IMR-90 (cell line): Measurements from ENCODE around the gene PROM2. TPM values are rescaled to one million over a fixed set of nuclear protein-coding genes. Genes with fewer than 3 reads are reported as not detected.

ENCODE experiments used
- ATAC-seq: fragments of 200-7000 bp; cut with Tn5 transposase; 2 replicates; pipeline ENCODE4 v1.9.1; 2020; ENCODE audit warnings: low read depth, mild to moderate bottlenecking, moderate library complexity
- BruUV-seq: library from RNA; stranded (reverse); fragments of 400-500 nt; replicated peaks from 2 replicates; lab custom pipeline; 2021; lab: Mats Ljungman, UMichigan
- CTCF ChIA-PET: fragments of 300-600 bp; formaldehyde crosslinking; extraction: SDS; loops from one replicate; lab custom pipeline; 2021; ENCODE audit warnings: antibody characterized with exemption; lab: Yijun Ruan, JAX
- POLR2A ChIA-PET: fragments of 300-600 bp; sonication (Branson Sonifier 250); formaldehyde crosslinking; loops from one replicate; lab custom pipeline; 2022; ENCODE audit warnings: antibody characterized with exemption; ENCODE audit not compliant: unreplicated experiment; lab: Charles Lee
- DNase-seq: peaks from one replicate; pipeline ENCODE4 v3.0.0; 2013
- H2AFZ ChIP-seq: replicated peaks from 2 replicates; pipeline ENCODE3; 2013; ENCODE audit warnings: low read length, mild to moderate bottlenecking; ENCODE audit not compliant: poor library complexity
- H2AK5ac ChIP-seq: 2 replicates; pipeline ENCODE4 v1.6.1; 2013; ENCODE audit warnings: low read depth, low read length, inconsistent platforms
- H2AK9ac ChIP-seq: replicated peaks from 2 replicates; pipeline ENCODE3; 2013; ENCODE audit warnings: mild to moderate bottlenecking, low read depth, low read length, moderate library complexity; ENCODE audit not compliant: poor library complexity
- H2BK120ac ChIP-seq: 2 replicates; pipeline ENCODE4 v1.6.1; 2013; ENCODE audit warnings: low read depth, low read length, inconsistent platforms
- H2BK15ac ChIP-seq: 3 replicates; pipeline ENCODE4 v1.6.1; 2013; ENCODE audit warnings: low read depth, low read length, inconsistent platforms
- H2BK20ac ChIP-seq: 2 replicates; pipeline ENCODE4 v1.6.1; 2013; ENCODE audit warnings: low read depth, mild to moderate bottlenecking, inconsistent platforms, low read length, moderate library complexity
- H2BK5ac ChIP-seq: 2 replicates; pipeline ENCODE4 v1.6.1; 2013; ENCODE audit warnings: mild to moderate bottlenecking, low read depth, low read length, inconsistent platforms; ENCODE audit not compliant: poor library complexity, severe bottlenecking
- H3K14ac ChIP-seq: replicated peaks from 2 replicates; pipeline ENCODE4 v1.6.1; 2013; ENCODE audit warnings: low read depth, low read length, inconsistent platforms
- H3K18ac ChIP-seq: 2 replicates; pipeline ENCODE4 v1.6.1; 2013; ENCODE audit warnings: low read depth, low read length, control low read depth
- H3K23ac ChIP-seq: 2 replicates; pipeline ENCODE4 v1.6.1; 2013; ENCODE audit warnings: low read depth, low read length, inconsistent platforms
- H3K27ac ChIP-seq: 2 replicates; pipeline ENCODE4 v1.5.1; 2013; ENCODE audit warnings: mild to moderate bottlenecking, control low read depth, low read length; ENCODE audit not compliant: insufficient read depth
- H3K27me3 ChIP-seq: 2 replicates; pipeline ENCODE4 v1.6.1; 2013; ENCODE audit warnings: low read length; ENCODE audit not compliant: control insufficient read depth, insufficient read depth
- H3K36me3 ChIP-seq: 2 replicates; pipeline ENCODE4 v1.6.1; 2013; ENCODE audit warnings: low read length, mixed read lengths; ENCODE audit not compliant: control insufficient read depth, insufficient read depth
- H3K4ac ChIP-seq: 2 replicates; pipeline ENCODE4 v1.6.1; 2013; ENCODE audit warnings: low read depth, low read length, inconsistent platforms
- H3K4me1 ChIP-seq: 2 replicates; pipeline ENCODE4 v1.6.1; 2013; ENCODE audit warnings: low read length, mixed read lengths; ENCODE audit not compliant: control insufficient read depth, insufficient read depth
- H3K4me2 ChIP-seq: 2 replicates; pipeline ENCODE4 v1.6.1; 2013; ENCODE audit warnings: low read depth, mild to moderate bottlenecking, control low read depth, low read length, moderate library complexity
- H3K4me3 ChIP-seq: 2 replicates; pipeline ENCODE4 v1.5.1; 2013; ENCODE audit warnings: low read depth, mild to moderate bottlenecking, control low read depth, low read length, moderate library complexity; ENCODE audit not compliant: insufficient read depth
- H3K56ac ChIP-seq: 2 replicates; pipeline ENCODE4 v1.6.1; 2013; ENCODE audit warnings: low read length, inconsistent platforms; ENCODE audit not compliant: insufficient read depth; ENCODE audit errors: extremely low read depth
- H3K79me1 ChIP-seq, 2 experiments: 2 replicates each; pipeline ENCODE4 v1.6.1; 2013; ENCODE audit warnings: low read length in 2 of 2, inconsistent platforms in 1 of 2, low read depth in 1 of 2
- H3K9ac ChIP-seq: 2 replicates; pipeline ENCODE4 v1.6.1; 2013; ENCODE audit warnings: low read depth, low read length, control low read depth
- H3K9me1 ChIP-seq: 2 replicates; pipeline ENCODE4 v1.6.1; 2013; ENCODE audit warnings: low read length, inconsistent platforms; ENCODE audit not compliant: insufficient read depth
- H3K9me3 ChIP-seq: 2 replicates; pipeline ENCODE4 v1.6.1; 2013; ENCODE audit warnings: low read length; ENCODE audit not compliant: control insufficient read depth, insufficient read depth
- H4K20me1 ChIP-seq: 2 replicates; pipeline ENCODE4 v1.6.1; 2013; ENCODE audit warnings: low read length, inconsistent platforms; ENCODE audit not compliant: insufficient read depth
- H4K5ac ChIP-seq: 2 replicates; pipeline ENCODE4 v1.6.1; 2013; ENCODE audit warnings: mild to moderate bottlenecking, low read depth, low read length, control low read depth
- H4K8ac ChIP-seq, 2 experiments: 2 replicates each; pipeline ENCODE4 v1.6.1; 2013; ENCODE audit warnings: low read depth in 2 of 2, low read length in 2 of 2, control low read depth in 1 of 2, inconsistent platforms in 1 of 2
- H4K91ac ChIP-seq: 2 replicates; pipeline ENCODE4 v1.6.1; 2013; ENCODE audit warnings: low read depth, low read length, inconsistent platforms; ENCODE audit not compliant: insufficient read depth
- BHLHE40 ChIP-seq: fragments of 150-350 bp; IDR thresholded peaks from 2 replicates; pipeline ENCODE4 v1.6.1; 2016; ENCODE audit warnings: mild to moderate bottlenecking, low read depth, low read length
- ELK1 ChIP-seq: fragments of 150-350 bp; IDR thresholded peaks from 2 replicates; pipeline ENCODE4 v1.6.1; 2016; ENCODE audit warnings: low read depth, mild to moderate bottlenecking, low read length, moderate library complexity, borderline replicate concordance
- MAZ ChIP-seq: IDR thresholded peaks from 2 replicates; pipeline ENCODE4 v1.6.1; 2012; ENCODE audit warnings: low read depth, mild to moderate bottlenecking, low read length, improper control_type of control experiment, moderate library complexity, borderline replicate concordance
- MXI1 ChIP-seq: IDR thresholded peaks from 2 replicates; pipeline ENCODE4 v1.6.1; 2012; ENCODE audit warnings: low read depth, mild to moderate bottlenecking, low read length, moderate library complexity, borderline replicate concordance
- POLR2A ChIP-seq: IDR thresholded peaks from 2 replicates; pipeline ENCODE4 v1.6.1; 2012; ENCODE audit warnings: mild to moderate bottlenecking, low read depth, low read length
- RAD21 ChIP-seq: IDR thresholded peaks from 2 replicates; pipeline ENCODE4 v1.6.1; 2012; ENCODE audit warnings: low read length, improper control_type of control experiment
- RCOR1 ChIP-seq: IDR thresholded peaks from 2 replicates; pipeline ENCODE4 v1.6.1; 2012; ENCODE audit warnings: mild to moderate bottlenecking, low read length, improper control_type of control experiment; ENCODE audit not compliant: insufficient replicate concordance
- USF2 ChIP-seq: fragments of 150-350 bp; IDR thresholded peaks from 2 replicates; pipeline ENCODE4 v1.6.1; 2017; ENCODE audit warnings: mild to moderate bottlenecking, antibody characterized with exemption, low read length, low read depth
- WGBS, 2 experiments: methylation state at CpG; one replicate each; pipeline versions ENCODE4 v1.1.5 to v1.1.7; 2013; ENCODE audit warnings: missing lambda C conversion rate in 2 of 2; ENCODE audit not compliant: insufficient read length in 1 of 2; ENCODE audit errors: extremely low coverage in 2 of 2; 5-methylcytosine and 5-hydroxymethylcytosine counted together
- dilution Hi-C: fragments of 300-500 bp; cut with HindIII; formaldehyde crosslinking; loops from one replicate; pipeline ENCODE4 v1.14.3; 2018; ENCODE audit warnings: low sequenced_read_pairs; ENCODE audit not compliant: unreplicated experiment
- in situ Hi-C: fragments of 300-500 bp; cut with MboI; formaldehyde crosslinking; loops from 3 replicates; pipeline ENCODE4 v1.14.3; 2019; ENCODE audit warnings: low sequenced_read_pairs, inconsistent platforms, mixed read lengths
- intact Hi-C: fragments of 100-400 bp; cut with micrococcal nuclease; formaldehyde crosslinking; loops from 2 replicates; pipeline ENCODE4 v1.10.0; 2022
- polyA plus RNA-seq, 3 experiments: library from polyadenylated mRNA; depleted of rRNA; stranded (reverse); fragments of >200 nt; gene quantifications; 2 replicates each; pipeline ENCODE4 v1.2.3, GENCODE V29; 2012; ENCODE audit warnings: low replicate concordance in 1 of 3
- total RNA-seq: library from RNA; depleted of rRNA; stranded (reverse); fragments of >200 nt; gene quantifications from 2 replicates; pipeline ENCODE4 v1.2.3, GENCODE V29; 2012

PROM2 gene
- total and polyA plus RNA-seq, 2 of the 4 experiments (the other 2 are of a cell fraction): 0.26 TPM; not detected in 1

- H3K56ac ChIP-seq: no peak overlapping the region
- H2AK9ac ChIP-seq: no peak overlapping the region
- ChIA-PET POLR2A (no interaction called here), CTCF (no interaction called here)
- no peak overlapping the region for H3K14ac ChIP-seq
- no peak for TF ChIP-seq MXI1
- TF ChIP-seq POLR2A: no peak
- no peak for TF ChIP-seq USF2
- TF ChIP-seq RCOR1: no peak
- TF ChIP-seq MAZ: no peak
- TF ChIP-seq BHLHE40: no peak
- TF ChIP-seq ELK1: no peak
- no peak for TF ChIP-seq RAD21
- H2AK5ac ChIP-seq: no peak overlapping the region
- BruUV-seq: no TSS peak
- no peak overlapping the region for H2BK120ac ChIP-seq
- in situ Hi-C loops: no loop called here
- H2BK5ac ChIP-seq: no peak overlapping the region
- WGBS, 2 experiments: 60% methylated on average over 1 of the region's 3 CpGs; no CpG with 5 or more reads in 1 of the 2 experiments
- no peaks in the 10 kb centered on the region for H3K36me3 ChIP-seq
- DNase-seq: no peak
- dilution Hi-C loops: no loop called here
- H3K27ac ChIP-seq: no peak overlapping the region
- H3K4me1 ChIP-seq: no peaks in the 10 kb centered on the region
- H3K9ac ChIP-seq: no peak overlapping the region
- no peaks in the 10 kb centered on the region for H3K9me1 ChIP-seq
- no peak overlapping the region for H4K5ac ChIP-seq
- H4K20me1 ChIP-seq: no peaks in the 10 kb centered on the region
- no peak overlapping the region for H3K4me3 ChIP-seq
- H3K4ac ChIP-seq: no peak overlapping the region
- H3K23ac ChIP-seq: no peak overlapping the region
- intact Hi-C loops: loop anchor here (10.0 kb wide), 1 partner anchor 710 kb away; no protein-coding TSS in a partner anchor
- H2BK20ac ChIP-seq: no peak overlapping the region
- no peak overlapping the region for H4K8ac ChIP-seq
- H3K27me3 ChIP-seq: no peaks in the 10 kb centered on the region
- no peaks in the 10 kb centered on the region; the same call in none of the 2 replicates for H3K9me3 ChIP-seq
- no peak overlapping the region for H3K4me2 ChIP-seq
- H3K79me1 ChIP-seq: no peaks in the 10 kb centered on the region
- H3K18ac ChIP-seq: no peak overlapping the region
- no peak overlapping the region for H2AFZ ChIP-seq
- ATAC-seq: no peak
- H2BK15ac ChIP-seq: no peak overlapping the region
- H4K91ac ChIP-seq: no peak overlapping the region
These were observed 39.4 kb upstream of the PROM2 start for GRCh38 chr2:95234816-95235215.
